Measurements from ENCODE around the gene RANBP3L. TPM values are rescaled to one million over a fixed set of nuclear protein-coding genes. Genes with fewer than 3 reads are reported as not detected.

Gene RANBP3L
- polyA plus RNA-seq, 1 of the 3 experiments (the other 2 are of a cell fraction) = not detected

DNA sequence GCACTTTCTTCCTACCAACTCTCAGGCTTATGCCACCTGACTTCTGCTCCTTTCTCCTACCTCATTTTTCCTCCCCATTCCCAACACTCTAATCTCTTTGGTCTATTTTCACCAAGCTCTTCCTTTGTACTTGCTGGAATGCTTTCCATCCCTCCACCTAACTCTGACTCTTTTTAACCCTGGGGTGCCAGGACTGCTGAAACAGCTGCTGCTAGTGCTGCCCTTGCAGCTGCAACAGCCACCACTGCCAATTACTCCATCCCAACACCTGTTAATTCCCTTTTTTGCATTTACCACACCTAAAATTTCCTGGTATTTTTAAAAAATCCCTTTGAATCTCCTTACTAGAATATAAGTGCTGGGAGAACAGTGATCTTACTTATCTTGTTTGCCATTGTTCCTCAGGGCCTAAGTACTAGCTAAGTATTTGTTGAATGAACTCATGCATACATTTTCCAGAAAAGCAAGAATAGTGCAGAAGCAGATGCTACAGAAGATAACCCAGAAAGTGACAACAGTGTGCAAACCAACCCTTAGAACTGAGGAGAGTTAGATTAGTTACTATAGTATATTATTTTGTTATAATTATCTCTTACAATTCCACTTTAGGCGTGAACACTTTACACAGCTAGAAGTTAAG is 71.4 kb downstream of the RANBP3L start:
- H3K9me3 ChIP-seq = no peaks in the 10 kb centered on the region
- peaks cover 3% of the 10 kb centered on the region for H3F3A ChIP-seq (replicated peaks; ENCODE audit: insufficient read depth)
- H3K9me2 ChIP-seq = no peaks in the 10 kb centered on the region
- TF ChIP-seq, protein P1, sequence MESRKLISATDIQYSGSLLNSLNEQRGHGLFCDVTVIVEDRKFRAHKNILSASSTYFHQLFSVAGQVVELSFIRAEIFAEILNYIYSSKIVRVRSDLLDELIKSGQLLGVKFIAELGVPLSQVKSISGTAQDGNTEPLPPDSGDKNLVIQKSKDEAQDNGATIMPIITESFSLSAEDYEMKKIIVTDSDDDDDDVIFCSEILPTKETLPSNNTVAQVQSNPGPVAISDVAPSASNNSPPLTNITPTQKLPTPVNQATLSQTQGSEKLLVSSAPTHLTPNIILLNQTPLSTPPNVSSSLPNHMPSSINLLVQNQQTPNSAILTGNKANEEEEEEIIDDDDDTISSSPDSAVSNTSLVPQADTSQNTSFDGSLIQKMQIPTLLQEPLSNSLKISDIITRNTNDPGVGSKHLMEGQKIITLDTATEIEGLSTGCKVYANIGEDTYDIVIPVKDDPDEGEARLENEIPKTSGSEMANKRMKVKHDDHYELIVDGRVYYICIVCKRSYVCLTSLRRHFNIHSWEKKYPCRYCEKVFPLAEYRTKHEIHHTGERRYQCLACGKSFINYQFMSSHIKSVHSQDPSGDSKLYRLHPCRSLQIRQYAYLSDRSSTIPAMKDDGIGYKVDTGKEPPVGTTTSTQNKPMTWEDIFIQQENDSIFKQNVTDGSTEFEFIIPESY (IDR thresholded peaks at IDR 0.05; ENCODE audit: borderline replicate concordance, low read depth) = no peak
- TF ChIP-seq PBX3 (IDR thresholded peaks at IDR 0.05) (no peak), MAX (IDR thresholded peaks at IDR 0.05; ENCODE audit: low read depth) (no peak), POLR2AphosphoS5 (IDR thresholded peaks at IDR 0.05; ENCODE audit: low read depth, low read length) (no peak), SMC3 (IDR thresholded peaks at IDR 0.05; ENCODE audit: low read depth, low read length) (no peak), GATA2 (CRISPR knock-in tag; IDR thresholded peaks at IDR 0.05) (no peak), NFIC (IDR thresholded peaks at IDR 0.05; ENCODE audit: borderline replicate concordance) (no peak), RCOR1 (IDR thresholded peaks at IDR 0.05; ENCODE audit: low read length) (no peak), YY1 (IDR thresholded peaks at IDR 0.05; ENCODE audit: low read depth) (no peak), RFX5 (IDR thresholded peaks at IDR 0.05; ENCODE audit: low read length) (no peak)
- TF ChIP-seq, protein P2, sequence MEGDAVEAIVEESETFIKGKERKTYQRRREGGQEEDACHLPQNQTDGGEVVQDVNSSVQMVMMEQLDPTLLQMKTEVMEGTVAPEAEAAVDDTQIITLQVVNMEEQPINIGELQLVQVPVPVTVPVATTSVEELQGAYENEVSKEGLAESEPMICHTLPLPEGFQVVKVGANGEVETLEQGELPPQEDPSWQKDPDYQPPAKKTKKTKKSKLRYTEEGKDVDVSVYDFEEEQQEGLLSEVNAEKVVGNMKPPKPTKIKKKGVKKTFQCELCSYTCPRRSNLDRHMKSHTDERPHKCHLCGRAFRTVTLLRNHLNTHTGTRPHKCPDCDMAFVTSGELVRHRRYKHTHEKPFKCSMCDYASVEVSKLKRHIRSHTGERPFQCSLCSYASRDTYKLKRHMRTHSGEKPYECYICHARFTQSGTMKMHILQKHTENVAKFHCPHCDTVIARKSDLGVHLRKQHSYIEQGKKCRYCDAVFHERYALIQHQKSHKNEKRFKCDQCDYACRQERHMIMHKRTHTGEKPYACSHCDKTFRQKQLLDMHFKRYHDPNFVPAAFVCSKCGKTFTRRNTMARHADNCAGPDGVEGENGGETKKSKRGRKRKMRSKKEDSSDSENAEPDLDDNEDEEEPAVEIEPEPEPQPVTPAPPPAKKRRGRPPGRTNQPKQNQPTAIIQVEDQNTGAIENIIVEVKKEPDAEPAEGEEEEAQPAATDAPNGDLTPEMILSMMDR (IDR thresholded peaks at IDR 0.05) = no peak
- TF ChIP-seq, protein P3, sequence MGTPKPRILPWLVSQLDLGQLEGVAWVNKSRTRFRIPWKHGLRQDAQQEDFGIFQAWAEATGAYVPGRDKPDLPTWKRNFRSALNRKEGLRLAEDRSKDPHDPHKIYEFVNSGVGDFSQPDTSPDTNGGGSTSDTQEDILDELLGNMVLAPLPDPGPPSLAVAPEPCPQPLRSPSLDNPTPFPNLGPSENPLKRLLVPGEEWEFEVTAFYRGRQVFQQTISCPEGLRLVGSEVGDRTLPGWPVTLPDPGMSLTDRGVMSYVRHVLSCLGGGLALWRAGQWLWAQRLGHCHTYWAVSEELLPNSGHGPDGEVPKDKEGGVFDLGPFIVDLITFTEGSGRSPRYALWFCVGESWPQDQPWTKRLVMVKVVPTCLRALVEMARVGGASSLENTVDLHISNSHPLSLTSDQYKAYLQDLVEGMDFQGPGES (IDR thresholded peaks at IDR 0.05; ENCODE audit: low read depth, low read length) = no peak
- DNase-seq = no peak
- ChIA-PET CTCF (interaction anchor here (0.9 to 3.5 kb wide), 5 partner anchors 11 to 151 kb away, joined by 3 to 15 read pairs (median 4); partner anchors contain the start of gene NADK2), POLR2A (interaction anchor here (1.1 kb wide), 1 partner anchor 11 kb away, joined by 3 read pairs; no protein-coding TSS in a partner anchor)
- no peak overlapping the region for H3K4me2 ChIP-seq
- no peak overlapping the region for H3K27ac ChIP-seq (ENCODE audit: low read depth in 2 of 2, low read length in 1 of 2)
- no peak overlapping the region for H3K4me3 ChIP-seq (ENCODE audit: low read depth in 2 of 2, low read length in 1 of 2)
- no peaks in the 10 kb centered on the region for H3K27me3 ChIP-seq (ENCODE audit: insufficient read depth)
- H3K9ac ChIP-seq = no peak overlapping the region
- 96% methylated on average over 1 of the region's 1 CpG for WGBS (ENCODE audit: low lambda C conversion rate)
- H3K79me2 ChIP-seq (ENCODE audit: insufficient read depth) = peaks cover 27% of the 10 kb centered on the region; the same call in 1 of the 2 replicates
- peaks cover 0 to 7% of the 10 kb centered on the region in 2 experiments; a peak in 3 of 4 replicates for H3K4me1 ChIP-seq (ENCODE audit: control insufficient read depth in 1 of 2, insufficient read depth in 2 of 2, low read depth in 1 of 2, low read length in 1 of 2)
- H3K36me3 ChIP-seq (replicated peaks in 1 of 2; ENCODE audit: control insufficient read depth in 1 of 2, insufficient read depth in 2 of 2, low read length in 1 of 2) = peaks cover 7 to 9% of the 10 kb centered on the region in 2 experiments
- no peaks in the 10 kb centered on the region for H4K20me1 ChIP-seq (ENCODE audit: insufficient read depth)
- no peak overlapping the region for H2AFZ ChIP-seq (ENCODE audit: low read depth)
